GM21786 (cell line): ENCODE measurements around the gene KIF5C.

Experiments used
- ATAC-seq: cut with Tn5 transposase; IDR thresholded peaks from one replicate; pipeline ENCODE4 v1.9.1; 2021; ENCODE audit not compliant: unreplicated experiment

The KIF5C gene

GRCh38 chr2:149037851-149038250 lies 162.8 kb downstream of the KIF5C start:
- ATAC-seq: no peak

- ATAC-seq: peak; percentile 43
Measured at GRCh38 chr2:149038442-149039212, 163.6 kb downstream of the KIF5C start, which contains the start of gene LYPD6B. LYPD6B (plus strand) TSS chr2:149038699; CDS start chr2:149130949, 92,250 bp downstream.

GRCh38 chr2:149039213-149039724 lies 164.2 kb downstream of the KIF5C start:
- ATAC-seq: no peak

- ATAC-seq: peak; percentile 26
Measured at GRCh38 chr2:149040451-149040850, 165.4 kb downstream of the KIF5C start.

GRCh38 chr2:149041482-149041881 lies 166.5 kb downstream of the KIF5C start:
- ATAC-seq: no peak

GRCh38 chr2:149042881-149043280 lies 167.9 kb downstream of the KIF5C start:
- no peak for ATAC-seq

GRCh38 chr2:149044500-149044899 lies 169.5 kb downstream of the KIF5C start:
- no peak for ATAC-seq

- ATAC-seq: no peak
Measured at GRCh38 chr2:149047118-149047517, 172.1 kb downstream of the KIF5C start.

- ATAC-seq: no peak
Measured at GRCh38 chr2:149049142-149049541, 174.1 kb downstream of the KIF5C start.

GRCh38 chr2:149050188-149050587 lies 175.2 kb downstream of the KIF5C start:
- ATAC-seq: peak; percentile 95

GRCh38 chr2:149055751-149056150 lies 180.7 kb downstream of the KIF5C start:
- ATAC-seq: no peak

- no peak for ATAC-seq
Measured at GRCh38 chr2:149056541-149057255, 181.7 kb downstream of the KIF5C start.

- ATAC-seq: no peak
Measured at GRCh38 chr2:149057401-149057800, 182.4 kb downstream of the KIF5C start.

- no peak for ATAC-seq
Measured at GRCh38 chr2:149058936-149059335, 183.9 kb downstream of the KIF5C start.

- no peak for ATAC-seq
Measured at GRCh38 chr2:149059822-149060221, 184.8 kb downstream of the KIF5C start.

- no peak for ATAC-seq
Measured at GRCh38 chr2:149061133-149061745, 186.2 kb downstream of the KIF5C start.

GRCh38 chr2:149062531-149062930 lies 187.5 kb downstream of the KIF5C start:
- no peak for ATAC-seq

- no peak for ATAC-seq
Measured at GRCh38 chr2:149063177-149063576, 188.2 kb downstream of the KIF5C start.

GRCh38 chr2:149064365-149064841 lies 189.4 kb downstream of the KIF5C start:
- no peak for ATAC-seq

GRCh38 chr2:149064856-149065630 lies 190.0 kb downstream of the KIF5C start:
- no peak for ATAC-seq
